Umbilical cord (tissue), 2 donors: ENCODE results near the gene CACNB1. TPM values are rescaled to one million over a fixed set of nuclear protein-coding genes. Genes with fewer than 3 reads are reported as not detected.

Experiments used
- DNase-seq: peaks from one replicate; pipeline ENCODE4 v3.0.0-alpha.2; 2015; ENCODE audit warnings: low spot score
- total RNA-seq: library from RNA; depleted of rRNA; stranded (reverse); fragments of >200 nt; gene quantifications from one replicate; pipeline ENCODE4 v1.2.3, GENCODE V29; 2014; ENCODE audit warnings: low replicate concordance; ENCODE audit not compliant: insufficient read depth

CACNB1 gene
- total RNA-seq, 1 donor from 2014 or later, result 4.8 TPM

DNA sequence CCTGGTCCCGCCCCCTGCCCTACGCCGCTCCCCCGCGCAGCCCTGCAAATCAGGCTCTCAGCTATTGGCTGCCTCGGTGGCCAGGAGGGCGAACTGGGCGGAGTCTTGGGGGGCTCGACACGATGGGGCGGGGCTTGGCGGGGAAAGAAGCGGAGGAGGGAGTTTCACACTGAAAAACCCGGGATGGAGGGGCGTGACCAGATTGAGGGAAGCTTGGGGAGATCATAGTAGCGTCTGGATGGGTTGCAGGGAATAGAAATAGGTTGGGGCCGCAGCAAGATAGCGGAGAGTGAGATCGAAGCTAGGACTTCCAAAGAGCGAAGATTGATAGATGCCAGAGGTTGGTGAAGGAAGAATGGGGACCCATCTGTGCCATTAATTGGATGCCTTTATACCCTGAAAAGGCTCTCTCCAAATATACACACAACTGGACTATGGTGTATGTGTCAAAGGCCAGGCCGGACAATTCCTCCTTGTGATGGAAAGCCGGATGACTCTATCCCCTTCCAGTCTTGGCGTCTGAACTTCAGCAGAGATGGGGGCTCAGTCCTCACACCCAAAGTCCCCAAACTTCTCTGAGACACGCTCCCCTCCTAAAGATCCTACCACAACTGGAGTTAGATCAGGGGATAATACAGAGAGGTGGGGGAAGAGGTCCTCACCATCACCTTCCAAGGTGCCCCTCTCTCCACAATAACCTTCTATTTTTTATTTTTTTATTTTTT, 28.7 kb upstream of the CACNB1 start:
- peak; percentile 88 for DNase-seq

GRCh38 chr17:39225308-39225958, 28.0 kb upstream of the CACNB1 start, which contains the start of gene STAC2:
STAC2 (minus strand) TSS chr17:39225945; CDS start chr17:39225502, 443 bp downstream.
- DNase-seq, result no peak

- DNase-seq, result no peak
Measured at GRCh38 chr17:39224778-39225307, 27.4 kb upstream of the CACNB1 start.

DNA sequence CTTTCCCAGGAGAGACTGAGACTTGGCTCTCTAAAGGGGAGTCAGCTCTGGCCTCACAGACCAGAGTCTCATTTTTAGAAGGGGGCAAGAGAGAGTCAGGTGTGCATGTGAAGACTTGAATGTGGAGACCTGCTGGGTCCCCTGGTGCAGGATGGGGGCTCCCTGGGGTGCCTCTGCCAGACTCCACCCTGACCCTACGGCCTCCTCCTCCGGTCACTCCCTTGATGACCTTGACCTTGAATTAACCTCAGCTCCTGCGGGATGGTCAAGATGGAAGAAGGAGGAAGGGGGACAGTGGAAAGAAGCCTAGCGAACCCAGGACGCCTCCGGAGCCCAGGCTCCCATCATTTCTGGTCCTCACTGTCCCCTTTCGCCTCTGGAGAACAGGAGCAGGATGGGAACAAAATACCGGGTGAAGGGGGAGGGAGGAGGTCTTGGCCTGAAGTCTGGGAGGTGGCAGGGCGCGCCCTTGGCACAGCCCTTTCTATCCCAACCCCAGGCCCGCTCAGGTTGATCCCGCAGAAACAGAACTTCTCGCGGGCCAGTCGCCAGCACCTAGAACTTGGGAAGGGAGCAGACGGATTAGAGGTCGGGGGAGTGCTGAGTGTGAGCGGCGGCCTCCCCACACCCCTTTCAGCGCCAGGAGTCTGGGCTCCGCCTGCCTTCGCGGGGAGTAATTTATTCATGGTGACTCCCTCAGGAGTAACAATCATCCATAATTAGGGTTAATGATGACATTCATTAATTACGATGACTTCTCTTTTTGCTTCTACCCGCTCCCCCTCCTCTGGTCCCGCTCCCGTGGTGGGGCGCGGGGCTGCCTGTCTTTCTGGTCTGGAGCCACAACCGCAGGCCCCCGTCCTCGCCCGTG, 26.7 kb upstream of the CACNB1 start:
- DNase-seq, result no peak

DNA sequence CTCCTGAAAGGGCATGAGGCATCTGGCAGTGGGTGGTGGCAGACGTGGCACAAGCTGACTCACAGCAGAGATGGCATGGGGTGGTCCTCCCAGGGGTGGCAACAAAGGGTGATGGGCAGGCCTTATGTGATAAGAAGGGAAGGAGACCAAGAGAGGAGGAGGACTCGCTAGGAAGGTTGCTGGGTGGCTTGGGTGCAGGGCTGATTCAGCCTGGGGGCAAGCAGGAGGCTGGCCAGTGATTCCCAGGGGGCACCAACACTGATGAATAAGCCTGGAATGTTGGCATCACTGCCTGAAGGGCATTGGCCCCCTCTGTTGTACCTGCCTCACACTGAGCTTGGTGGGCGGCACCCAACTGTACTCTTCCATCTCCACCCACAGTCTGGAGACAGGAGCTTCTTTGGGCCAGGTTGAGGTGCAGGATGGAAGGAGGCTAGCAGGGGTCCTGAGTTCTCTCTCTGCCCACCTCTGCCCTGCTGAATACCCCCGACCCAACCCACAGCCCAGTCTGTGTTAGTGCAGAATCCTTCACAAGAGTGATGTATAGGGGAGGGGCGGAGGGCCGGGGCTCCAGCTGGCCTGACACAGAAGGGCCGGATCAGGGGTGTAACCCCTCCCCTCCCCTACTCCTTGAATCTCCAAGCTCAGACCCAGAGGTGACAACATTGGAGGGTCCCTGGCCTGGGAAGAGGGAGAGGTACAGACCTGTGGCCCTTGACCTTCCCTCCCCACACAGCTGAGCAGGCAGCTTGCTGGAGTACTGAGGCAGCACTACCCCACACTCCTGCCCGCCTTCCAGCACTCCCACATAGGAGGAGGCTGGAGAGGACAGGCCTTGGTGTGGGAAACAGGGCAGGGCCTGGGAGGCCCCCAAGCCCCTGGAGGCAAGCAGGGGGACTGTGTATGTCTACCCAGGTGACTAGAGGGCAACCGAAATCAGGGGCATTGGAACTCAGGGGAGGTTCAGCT, 25.7 kb upstream of the CACNB1 start:
- no peak for DNase-seq

DNA sequence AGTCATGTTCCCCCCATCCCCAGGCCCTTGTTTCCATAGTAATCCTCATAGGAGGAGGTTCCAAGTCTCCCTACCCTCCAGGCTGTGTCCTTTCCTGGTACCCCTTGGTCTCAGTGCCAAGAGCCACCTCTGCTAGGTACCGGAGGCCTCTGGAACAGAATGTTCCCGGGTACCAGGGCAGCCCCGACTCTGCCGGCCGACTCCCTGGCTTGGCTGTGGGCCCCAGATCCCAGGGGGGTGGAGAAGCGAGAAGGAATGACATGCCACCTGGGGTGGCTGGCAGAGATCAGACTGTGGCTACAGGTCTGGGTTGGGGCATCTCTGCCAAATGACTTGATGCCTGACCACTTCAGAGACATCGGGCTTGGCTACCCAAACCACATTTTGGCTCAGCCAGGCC, 24.7 kb upstream of the CACNB1 start:
- no peak for DNase-seq

- no peak for DNase-seq
Measured at GRCh38 chr17:39221572-39221971, 24.1 kb upstream of the CACNB1 start.

DNA sequence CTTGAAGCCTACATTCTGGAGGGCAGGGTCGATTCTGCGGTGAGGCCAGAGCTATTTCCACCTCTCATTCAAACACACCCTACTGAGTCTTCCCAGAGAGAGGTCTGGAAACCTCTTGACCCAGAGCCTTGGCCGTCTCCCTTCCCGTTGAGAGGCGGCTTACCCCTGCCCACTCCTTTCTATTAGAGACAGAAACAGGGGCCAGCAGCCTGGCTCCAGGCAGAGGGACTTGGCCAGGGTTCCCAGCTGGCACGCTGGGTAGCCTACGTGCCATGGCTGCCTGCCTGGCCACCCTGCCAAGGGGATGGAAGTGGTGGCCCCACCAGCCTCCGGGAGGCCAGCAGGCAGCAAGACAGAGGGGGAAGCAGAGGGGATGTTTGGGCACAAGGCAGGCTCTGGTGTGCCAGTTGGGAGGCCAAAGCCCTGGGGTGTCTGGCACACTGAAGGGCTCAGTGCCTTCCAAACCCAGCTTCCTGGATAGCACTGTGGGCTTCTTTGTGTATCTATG, 22.2 kb upstream of the CACNB1 start:
- no peak for DNase-seq

DNA sequence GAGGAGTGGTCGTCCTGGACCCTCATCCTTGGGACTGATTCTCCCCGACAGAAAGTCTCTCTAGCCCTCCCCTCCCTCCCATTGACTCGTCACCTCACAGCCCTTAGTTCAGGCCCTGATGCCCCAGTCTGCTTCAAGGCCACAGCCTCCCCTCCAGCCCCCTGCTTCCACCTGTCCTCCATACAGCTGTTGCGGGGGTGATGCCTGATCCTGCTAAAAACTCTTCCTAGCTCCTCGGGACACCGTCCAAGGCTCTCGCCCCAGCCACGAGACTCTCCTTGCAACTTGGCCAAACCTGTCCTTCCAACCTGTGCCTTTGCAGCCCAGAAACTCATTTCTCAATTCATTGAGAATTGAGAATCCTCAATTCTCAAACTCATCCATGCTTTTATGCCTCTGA, 21.4 kb upstream of the CACNB1 start:
- no peak for DNase-seq

DNA sequence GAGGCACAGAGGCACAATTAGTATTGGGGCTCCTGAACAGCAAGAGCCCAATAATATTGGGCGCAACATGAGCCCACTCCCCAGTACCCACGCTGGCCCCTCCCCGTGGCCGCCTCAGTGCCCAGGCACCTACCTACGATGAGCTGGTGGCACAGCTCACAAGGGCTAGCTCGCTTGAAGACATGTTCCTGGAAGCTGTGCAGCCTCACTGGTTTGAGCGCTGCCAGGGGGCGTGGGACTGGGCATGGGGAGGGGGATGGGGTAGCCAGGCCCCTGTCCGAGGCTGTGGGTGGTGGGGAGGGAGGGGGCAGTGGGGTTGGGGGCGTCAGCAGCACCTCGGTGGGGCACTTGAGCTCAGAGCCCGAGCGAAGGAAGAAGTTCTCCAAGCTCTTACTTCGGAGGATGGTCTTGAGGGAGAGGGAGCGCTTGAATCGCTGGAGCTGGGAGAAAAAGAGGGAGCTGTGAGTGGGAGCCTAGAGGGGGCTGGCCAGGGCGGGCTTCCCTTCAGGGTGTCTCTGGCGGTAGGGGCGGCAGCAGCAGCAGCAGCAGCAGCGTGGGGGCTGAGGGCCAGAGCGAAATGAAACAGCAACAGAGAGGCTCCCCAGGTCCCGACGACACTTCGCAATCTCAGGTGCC, 20.4 kb upstream of the CACNB1 start:
- DNase-seq, result no peak

- no peak for DNase-seq
Measured at GRCh38 chr17:39213852-39214251, 16.4 kb upstream of the CACNB1 start.

DNA sequence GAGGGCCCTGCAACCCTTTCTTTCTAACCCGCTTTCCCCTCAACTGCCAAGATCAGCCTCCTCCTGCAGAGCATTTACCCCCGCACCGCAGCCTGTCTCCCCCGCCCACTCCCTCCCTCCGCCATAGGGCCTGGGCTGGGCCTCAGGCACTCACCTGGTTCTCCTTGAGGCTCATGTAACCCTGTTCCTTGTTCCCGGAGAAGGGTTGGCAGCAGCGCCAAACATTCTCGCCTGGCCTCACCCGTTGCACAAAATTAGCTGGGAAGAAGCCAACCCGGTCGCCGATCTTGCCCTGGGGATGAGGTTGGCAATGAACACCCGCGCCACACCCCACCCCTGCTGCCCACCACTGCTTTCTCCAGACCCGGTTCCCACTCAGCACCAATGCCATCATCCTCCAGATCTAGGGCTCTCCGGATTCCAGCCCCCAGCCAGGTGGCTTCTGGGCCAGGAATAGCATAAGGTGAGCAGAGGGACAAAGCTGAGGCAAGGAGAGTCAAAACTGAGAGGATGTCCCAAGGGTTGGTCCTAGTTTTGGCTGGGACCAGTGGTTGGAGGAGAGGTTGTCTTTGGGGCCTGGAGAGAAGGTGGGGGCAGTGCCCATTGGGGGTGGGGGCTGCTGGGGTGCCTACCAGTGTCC, 15.5 kb upstream of the CACNB1 start:
- no peak for DNase-seq

GRCh38 chr17:39212195-39212810, 14.8 kb upstream of the CACNB1 start:
- no peak for DNase-seq

GRCh38 chr17:39210093-39210434, 12.6 kb upstream of the CACNB1 start:
- no peak for DNase-seq

- peak; percentile 70 for DNase-seq
Measured at GRCh38 chr17:39209317-39210092, 12.0 kb upstream of the CACNB1 start.

DNA sequence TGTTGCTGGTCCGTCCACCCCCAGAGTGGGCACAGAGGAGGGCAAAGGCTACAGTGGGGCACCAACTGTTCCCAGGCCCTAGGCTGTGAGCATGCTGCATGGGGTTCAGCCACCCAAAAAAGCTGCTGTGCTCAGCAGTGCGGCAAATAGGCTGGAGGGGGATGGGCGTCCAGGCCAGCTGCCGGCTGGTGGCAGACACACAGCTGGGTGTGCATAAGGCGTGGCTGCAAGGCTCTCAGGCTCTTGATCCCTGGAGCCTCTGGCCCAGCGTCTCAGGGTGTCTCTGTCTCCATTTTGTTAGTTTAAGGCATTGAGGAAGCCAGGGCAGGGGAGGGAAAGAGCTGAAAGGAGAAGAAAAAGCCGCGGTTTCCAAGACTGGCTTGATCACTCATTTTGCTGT, 11.4 kb upstream of the CACNB1 start:
- no peak for DNase-seq

GRCh38 chr17:39208136-39208535, 10.7 kb upstream of the CACNB1 start:
- DNase-seq, result no peak

GRCh38 chr17:39205112-39205526, 7.7 kb upstream of the CACNB1 start:
- no peak for DNase-seq

DNA sequence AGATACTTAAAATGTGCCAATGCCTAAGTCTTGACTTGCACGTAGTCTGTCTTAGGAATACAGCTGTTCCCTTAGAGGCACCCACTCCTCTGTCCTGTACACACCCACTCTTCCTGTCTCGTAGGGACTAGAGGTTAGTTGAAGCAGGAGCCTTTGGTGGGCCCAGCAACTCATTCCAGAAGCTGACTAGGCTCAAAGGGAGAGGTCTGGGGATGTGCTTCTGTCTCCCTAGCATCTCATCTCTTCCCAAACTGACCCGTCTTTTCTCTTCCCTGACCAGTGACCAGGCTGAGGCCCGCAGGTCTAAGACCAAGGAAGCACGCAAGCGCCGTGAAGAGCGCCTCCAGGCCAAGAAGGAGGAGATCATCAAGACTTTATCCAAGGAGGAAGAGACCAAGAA, 6.8 kb upstream of the CACNB1 start:
- DNase-seq, result no peak
